Measurements from ENCODE around the gene LINC01488.

GRCh38 chr11:69463181-69463994 is 18.1 kb upstream of the LINC01488 start:
- TF ChIP-seq KLF7 (tag by site-specific recombination; IDR thresholded peaks at IDR 0.05; ENCODE audit: borderline replicate concordance) = no peak
- TF ChIP-seq ZNF140 (tag by site-specific recombination; IDR thresholded peaks at IDR 0.05) = no peak
- no peak for TF ChIP-seq ZNF148 (tag by site-specific recombination; IDR thresholded peaks at IDR 0.05; ENCODE audit: borderline replicate concordance)
- TF ChIP-seq ZNF350 (tag by site-specific recombination; IDR thresholded peaks at IDR 0.05) = no peak
- no peak for TF ChIP-seq MYNN (tag by site-specific recombination; IDR thresholded peaks at IDR 0.05; ENCODE audit: borderline replicate concordance)
- TF ChIP-seq SETDB1 (IDR thresholded peaks at IDR 0.05; ENCODE audit: insufficient read length, low read length) = no peak
- no peak for TF ChIP-seq SALL2 (tag by site-specific recombination; IDR thresholded peaks at IDR 0.05; ENCODE audit: borderline replicate concordance)
- no peak for TF ChIP-seq ZNF19 (tag by site-specific recombination; IDR thresholded peaks at IDR 0.05; ENCODE audit: low read depth)
- TF ChIP-seq ZNF549 (tag by site-specific recombination; IDR thresholded peaks at IDR 0.05) = no peak
